HEK293 (cell line): ENCODE measurements around the gene ANGPT4.

Experiments used
- CTCF ChIA-PET: fragments of 350-600 bp; formaldehyde crosslinking; extraction: SDS; loops from one replicate; lab custom pipeline; 2021; ENCODE audit warnings: antibody characterized with exemption; lab: Yijun Ruan, JAX
- POLR2A ChIA-PET: fragments of 300-600 bp; formaldehyde crosslinking; extraction: SDS; loops from one replicate; lab custom pipeline; 2020; ENCODE audit warnings: antibody characterized with exemption, inconsistent platforms; lab: Yijun Ruan, JAX
- H3K27ac ChIP-seq: fragments of 200-500 bp; sonication (Bioruptor generic); 2 replicates; pipeline ENCODE4 v1.5.1; 2014; ENCODE audit warnings: low read depth, low read length, control low read depth, inconsistent platforms; ENCODE audit errors: extremely low read depth
- H3K36me3 ChIP-seq, 2 experiments: fragments of 200-500 bp in 1 of 2; sonication (Bioruptor generic) in 1 of 2; 1 replicate in 1 of 2; 2 replicates in 1 of 2; pipeline ENCODE4 v1.5.1; 2014 to 2017; ENCODE audit warnings: inconsistent platforms in 2 of 2, low read length in 2 of 2; ENCODE audit not compliant: control insufficient read depth in 2 of 2, insufficient read depth in 1 of 2
- H3K4me1 ChIP-seq: fragments of 200-500 bp; sonication (Bioruptor generic); 2 replicates; pipeline ENCODE4 v1.5.1; 2014; ENCODE audit warnings: mild to moderate bottlenecking, low read length, inconsistent platforms; ENCODE audit not compliant: control insufficient read depth, insufficient read depth
- H3K4me3 ChIP-seq: 2 replicates; pipeline ENCODE4 v1.5.1; 2011; ENCODE audit warnings: low read depth, mild to moderate bottlenecking, control low read depth, low read length, moderate library complexity
- H3K9me3 ChIP-seq: fragments of 200-500 bp; sonication (Bioruptor generic); 2 replicates; pipeline ENCODE4 v1.5.1; 2014; ENCODE audit warnings: low read depth, low read length, inconsistent platforms; ENCODE audit not compliant: control insufficient read depth, insufficient read depth
- HOXD13 ChIP-seq: sonication (generic); formaldehyde crosslinking; IDR thresholded peaks from 2 replicates; pipeline ENCODE4 v1.8.0; 2022; ENCODE audit warnings: missing genetic modification reagents, borderline replicate concordance
- KLF9 ChIP-seq: fragments of 450-650 bp; formaldehyde crosslinking; IDR thresholded peaks from 2 replicates; pipeline ENCODE4 v1.5.1; 2016; ENCODE audit warnings: missing biosample characterization, missing genetic modification characterization, low read depth
- PRDM10 ChIP-seq: fragments of 450-650 bp; formaldehyde crosslinking; IDR thresholded peaks from 2 replicates; pipeline ENCODE4 v1.5.1; 2016; ENCODE audit warnings: missing biosample characterization, missing genetic modification characterization
- SP3 ChIP-seq: fragments of 450-650 bp; formaldehyde crosslinking; IDR thresholded peaks from 2 replicates; pipeline ENCODE4 v1.5.1; 2016; ENCODE audit warnings: missing biosample characterization, missing genetic modification characterization
- ZBTB1 ChIP-seq: fragments of 450-650 bp; formaldehyde crosslinking; IDR thresholded peaks from 2 replicates; pipeline ENCODE4 v1.5.1; 2016; ENCODE audit warnings: missing biosample characterization, missing genetic modification characterization
- ZBTB20 ChIP-seq: fragments of 450-650 bp; formaldehyde crosslinking; IDR thresholded peaks from 2 replicates; pipeline ENCODE4 v1.5.1; 2016; ENCODE audit warnings: missing biosample characterization, missing genetic modification characterization
- ZBTB8A ChIP-seq: fragments of 450-650 bp; formaldehyde crosslinking; IDR thresholded peaks from 2 replicates; pipeline ENCODE4 v1.5.1; 2016; ENCODE audit warnings: missing biosample characterization, missing genetic modification characterization
- ZFHX2 ChIP-seq: fragments of 450-650 bp; formaldehyde crosslinking; conservative IDR thresholded peaks from 2 replicates; pipeline ENCODE4 v1.5.1; 2016; ENCODE audit warnings: missing biosample characterization, missing genetic modification characterization
- ZFP69B ChIP-seq: fragments of 450-650 bp; formaldehyde crosslinking; IDR thresholded peaks from 2 replicates; pipeline ENCODE4 v1.5.1; 2016; ENCODE audit warnings: missing biosample characterization, missing genetic modification characterization
- ZNF132 ChIP-seq: fragments of 450-650 bp; formaldehyde crosslinking; IDR thresholded peaks from 2 replicates; pipeline ENCODE4 v1.5.1; 2017; ENCODE audit warnings: missing biosample characterization, missing genetic modification characterization, borderline replicate concordance
- ZNF138 ChIP-seq: fragments of 450-650 bp; formaldehyde crosslinking; IDR thresholded peaks from 2 replicates; pipeline ENCODE4 v1.5.1; 2016; ENCODE audit warnings: missing biosample characterization, missing genetic modification characterization, borderline replicate concordance
- ZNF148 ChIP-seq: fragments of 450-650 bp; formaldehyde crosslinking; IDR thresholded peaks from 2 replicates; pipeline ENCODE4 v1.5.0; 2017; ENCODE audit warnings: missing biosample characterization, missing genetic modification characterization, borderline replicate concordance
- ZNF16 ChIP-seq: fragments of 450-650 bp; formaldehyde crosslinking; IDR thresholded peaks from 2 replicates; pipeline ENCODE4 v1.5.1; 2016; ENCODE audit warnings: low read depth, missing biosample characterization, missing genetic modification characterization
- ZNF2 ChIP-seq: fragments of 450-650 bp; formaldehyde crosslinking; IDR thresholded peaks from 2 replicates; pipeline ENCODE4 v1.5.1; 2016; ENCODE audit warnings: missing biosample characterization, missing genetic modification characterization
- ZNF248 ChIP-seq: fragments of 450-650 bp; formaldehyde crosslinking; IDR thresholded peaks from 2 replicates; pipeline ENCODE4 v1.5.1; 2017; ENCODE audit warnings: missing biosample characterization, missing genetic modification characterization
- ZNF302 ChIP-seq: fragments of 450-650 bp; formaldehyde crosslinking; IDR thresholded peaks from 2 replicates; pipeline ENCODE4 v1.5.1; 2016; ENCODE audit warnings: missing biosample characterization, missing genetic modification characterization, low read depth
- ZNF335 ChIP-seq: fragments of 450-650 bp; formaldehyde crosslinking; conservative IDR thresholded peaks from 2 replicates; pipeline ENCODE4 v1.5.1; 2016; ENCODE audit warnings: missing biosample characterization, missing genetic modification characterization
- ZNF341 ChIP-seq: fragments of 450-650 bp; formaldehyde crosslinking; IDR thresholded peaks from 2 replicates; pipeline ENCODE4; 2016; ENCODE audit warnings: low read depth, missing biosample characterization, missing genetic modification characterization
- ZNF366 ChIP-seq: fragments of 450-650 bp; formaldehyde crosslinking; conservative IDR thresholded peaks from 2 replicates; pipeline ENCODE4 v1.5.1; 2016; ENCODE audit warnings: missing biosample characterization, missing genetic modification characterization
- ZNF624 ChIP-seq: fragments of 450-650 bp; formaldehyde crosslinking; IDR thresholded peaks from 2 replicates; pipeline ENCODE4 v1.5.1; 2017; ENCODE audit warnings: missing biosample characterization, missing genetic modification characterization
- ZNF768 ChIP-seq: fragments of 450-650 bp; formaldehyde crosslinking; IDR thresholded peaks from 2 replicates; pipeline ENCODE4 v1.5.1; 2018; ENCODE audit warnings: missing biosample characterization, mild to moderate bottlenecking, missing genetic modification characterization
- ZNF837 ChIP-seq: fragments of 450-650 bp; formaldehyde crosslinking; IDR thresholded peaks from 2 replicates; pipeline ENCODE4 v1.5.1; 2016; ENCODE audit warnings: missing biosample characterization, missing genetic modification characterization

Gene ANGPT4

GRCh38 chr20:844473-845225 is 71.5 kb downstream of the ANGPT4 start (continued):
- TF ChIP-seq PRDM10 (tag by site-specific recombination): peak; percentile 31
- peak; percentile 60 for TF ChIP-seq ZFHX2 (tag by site-specific recombination)
- TF ChIP-seq ZNF302: no peak
- TF ChIP-seq ZNF366 (tag by site-specific recombination): no peak
- peak; percentile 45; the same call in 1 of the 2 replicates for TF ChIP-seq SP3 (tag by site-specific recombination)
- no peak for TF ChIP-seq ZNF768 (tag by site-specific recombination)
- TF ChIP-seq ZBTB8A: 0 out of 2 replicates have a peak, but pooled peaks have one; percentile 18
- peak; percentile 46; the same call in 1 of the 2 replicates for TF ChIP-seq ZNF341
- no peak for TF ChIP-seq ZNF837 (tag by site-specific recombination)
- TF ChIP-seq ZNF624 (tag by site-specific recombination): no peak
- no peak for TF ChIP-seq ZNF138 (tag by site-specific recombination)
- TF ChIP-seq ZNF132: no peak
- no peak for TF ChIP-seq ZFP69B (tag by site-specific recombination)
- no peak for TF ChIP-seq ZNF148
- TF ChIP-seq ZBTB20 (tag by site-specific recombination): peak; percentile 98
- no peak for TF ChIP-seq ZNF2 (tag by site-specific recombination)
- peak; percentile 47 for TF ChIP-seq ZNF335 (tag by site-specific recombination)
- no peak for TF ChIP-seq ZBTB1 (tag by site-specific recombination)
- TF ChIP-seq ZNF16 (tag by site-specific recombination): no peak
- TF ChIP-seq, all 188 proteins: peak for 12

GRCh38 chr20:843912-844311 is 72.2 kb downstream of the ANGPT4 start:
- Histone ChIP-seq H3K4me1 (peaks cover 2% of the 10 kb centered on the region; the same call in 1 of the 2 replicates), H3K36me3 (peaks cover 0 to 2% of the 10 kb centered on the region in 2 experiments; a peak in 1 of 3 replicates), H3K9me3 (no peaks in the 10 kb centered on the region), H3K27ac (no peak overlapping the region), H3K4me3 (no peak overlapping the region)
- POLR2A ChIA-PET: interaction anchor here (2.1 kb wide), 1 partner anchor 10 kb away, joined by 13 read pairs; the partner anchor contains the start of gene FAM110A
- CTCF ChIA-PET: interaction anchor here (0.7 to 1.7 kb wide), 3 partner anchors 16 to 113 kb away, joined by 3 to 5 read pairs (median 3); no protein-coding TSS in a partner anchor
- no peak for TF ChIP-seq ZNF248 (tag by site-specific recombination)
- TF ChIP-seq KLF9 (tag by site-specific recombination): no peak
- no peak for TF ChIP-seq HOXD13
